K562 (cell line): ENCODE data around the gene SYCN.

Source experiments
- CREB1 ChIP-seq, 2 experiments: sonication (generic) in 1 of 2; formaldehyde crosslinking in 1 of 2; IDR thresholded peaks; 2 replicates each; pipeline versions ENCODE4 v1.6.1 to v1.8.0; 2012 to 2022; ENCODE audit warnings: inconsistent platforms in 1 of 2, mild to moderate bottlenecking in 1 of 2, missing genetic modification reagents in 1 of 2, moderate library complexity in 1 of 2
- ELF4 ChIP-seq: fragments of 450-650 bp; formaldehyde crosslinking; IDR thresholded peaks from 2 replicates; pipeline ENCODE4 v1.4.0; 2022; ENCODE audit warnings: missing genetic modification characterization
- EP300 ChIP-seq: IDR thresholded peaks from 2 replicates; pipeline ENCODE4 v1.6.1; 2012; ENCODE audit warnings: low read length, improper control_type of control experiment
- GTF2B ChIP-seq: IDR thresholded peaks from 2 replicates; pipeline ENCODE4 v1.6.1; 2011; ENCODE audit not compliant: insufficient read length; ENCODE audit errors: extremely low read depth
- IRF2 ChIP-seq: sonication (generic); formaldehyde crosslinking; IDR thresholded peaks from 2 replicates; pipeline ENCODE4 v1.8.1; 2022; ENCODE audit warnings: mild to moderate bottlenecking, missing genetic modification reagents
- MCM5 ChIP-seq: fragments of 450-650 bp; IDR thresholded peaks from 2 replicates; pipeline ENCODE4 v1.6.1; 2016; ENCODE audit warnings: low read depth
- MYBL2 ChIP-seq, 2 experiments: fragments of 450-650 bp in 1 of 2; sonication (generic) in 1 of 2; formaldehyde crosslinking in 1 of 2; IDR thresholded peaks; 2 replicates each; pipeline versions ENCODE4 v1.6.1 to v1.8.1; 2017 to 2022; ENCODE audit warnings: borderline replicate concordance in 1 of 2, inconsistent platforms in 1 of 2, low read depth in 1 of 2, mild to moderate bottlenecking in 1 of 2, missing genetic modification reagents in 1 of 2, moderate library complexity in 1 of 2
- POLR2A ChIP-seq: fragments of 450-650 bp; conservative IDR thresholded peaks from 2 replicates; pipeline ENCODE4 v1.6.1; 2016
- SMC3 ChIP-seq: conservative IDR thresholded peaks from 2 replicates; pipeline ENCODE4 v1.6.1; 2011; ENCODE audit warnings: low read depth, low read length, improper control_type of control experiment; ENCODE audit not compliant: insufficient read depth
- YY1 ChIP-seq, 3 experiments: IDR thresholded peaks; 2 replicates each; pipeline ENCODE4 v1.6.1; 2011; ENCODE audit warnings: low read length in 2 of 3, mild to moderate bottlenecking in 2 of 3, moderate library complexity in 2 of 3, borderline replicate concordance in 1 of 3, control low read depth in 1 of 3, low read depth in 1 of 3; ENCODE audit not compliant: insufficient read depth in 3 of 3, insufficient replicate concordance in 2 of 3, control insufficient read depth in 1 of 3, insufficient read length in 1 of 3; ENCODE audit errors: extremely low read depth in 1 of 3
- ZNF140 ChIP-seq: fragments of 250-450 bp; sonication (Bioruptor Pico); IDR thresholded peaks from 2 replicates; pipeline ENCODE4 v1.8.0; 2021; ENCODE audit warnings: moderate library complexity, mild to moderate bottlenecking, inconsistent platforms

- TF ChIP-seq IRF2 (CRISPR knock-in tag) (no peak), MYBL2 (IDR thresholded peaks at IDR 0.05; ENCODE audit: low read depth) (no peak), MYBL2 (CRISPR knock-in tag; IDR thresholded peaks at IDR 0.05; ENCODE audit: borderline replicate concordance) (no peak), EP300 (no peak), ELF4 (CRISPR knock-in tag) (no peak), SMC3 (no peak), MCM5 (no peak), GTF2B (no peak), YY1 (IDR thresholded peaks at IDR 0.05; ENCODE audit: borderline replicate concordance in 1 of 3, control insufficient read depth in 1 of 3, extremely low read depth in 1 of 3, insufficient read depth in 3 of 3, insufficient read length in 1 of 3, insufficient replicate concordance in 2 of 3, low read depth in 1 of 3, low read length in 2 of 3) (no peak), POLR2A (no peak), CREB1 (IDR thresholded peaks at IDR 0.05) (no peak), CREB1 (CRISPR knock-in tag; IDR thresholded peaks at IDR 0.05) (no peak), ZNF140 (CRISPR knock-in tag) (no peak)
These were observed 7.8 kb upstream of the SYCN start for GRCh38 chr19:39211731-39212374.
